ENCODE measurements around the gene SPEF1.

The SPEF1 gene

DNA sequence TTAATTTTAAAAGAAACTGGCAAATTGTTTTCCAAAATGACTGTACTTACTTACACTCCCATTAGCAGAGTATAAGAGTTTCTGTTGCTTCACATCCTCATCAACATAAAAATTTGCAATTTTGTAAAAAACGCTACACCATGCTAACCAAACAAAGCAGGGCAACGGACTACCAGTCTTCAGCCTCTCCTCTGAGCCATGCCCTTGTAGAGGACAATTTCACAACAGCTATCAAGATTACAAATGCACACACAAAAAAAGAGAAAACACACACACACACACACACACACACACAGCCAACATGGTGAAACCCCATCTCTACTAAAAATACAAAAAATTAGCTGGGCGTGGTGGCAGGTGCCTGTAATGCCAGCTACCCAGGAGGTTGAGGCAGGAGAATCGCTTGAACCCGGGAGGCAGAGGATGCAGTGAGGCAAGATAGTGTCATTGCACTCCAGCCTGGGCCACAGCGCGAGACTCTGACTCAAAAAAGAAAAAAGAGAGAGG lies 9.6 kb downstream of the SPEF1 start:
- no peak overlapping the region for H3K4me3 ChIP-seq
- DNase-seq (ENCODE audit: low spot score) = no peak
- TF ChIP-seq, protein P1, sequence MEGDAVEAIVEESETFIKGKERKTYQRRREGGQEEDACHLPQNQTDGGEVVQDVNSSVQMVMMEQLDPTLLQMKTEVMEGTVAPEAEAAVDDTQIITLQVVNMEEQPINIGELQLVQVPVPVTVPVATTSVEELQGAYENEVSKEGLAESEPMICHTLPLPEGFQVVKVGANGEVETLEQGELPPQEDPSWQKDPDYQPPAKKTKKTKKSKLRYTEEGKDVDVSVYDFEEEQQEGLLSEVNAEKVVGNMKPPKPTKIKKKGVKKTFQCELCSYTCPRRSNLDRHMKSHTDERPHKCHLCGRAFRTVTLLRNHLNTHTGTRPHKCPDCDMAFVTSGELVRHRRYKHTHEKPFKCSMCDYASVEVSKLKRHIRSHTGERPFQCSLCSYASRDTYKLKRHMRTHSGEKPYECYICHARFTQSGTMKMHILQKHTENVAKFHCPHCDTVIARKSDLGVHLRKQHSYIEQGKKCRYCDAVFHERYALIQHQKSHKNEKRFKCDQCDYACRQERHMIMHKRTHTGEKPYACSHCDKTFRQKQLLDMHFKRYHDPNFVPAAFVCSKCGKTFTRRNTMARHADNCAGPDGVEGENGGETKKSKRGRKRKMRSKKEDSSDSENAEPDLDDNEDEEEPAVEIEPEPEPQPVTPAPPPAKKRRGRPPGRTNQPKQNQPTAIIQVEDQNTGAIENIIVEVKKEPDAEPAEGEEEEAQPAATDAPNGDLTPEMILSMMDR (IDR thresholded peaks at IDR 0.05) = no peak
- H3K27ac ChIP-seq = no peak overlapping the region

- peak overlapping the region; percentile 80 to 96 for H3K27ac ChIP-seq
- no peak for DNase-seq (ENCODE audit: low spot score)
Observed at GRCh38 chr20:3768342-3769130, 12.7 kb downstream of the SPEF1 start.

DNA sequence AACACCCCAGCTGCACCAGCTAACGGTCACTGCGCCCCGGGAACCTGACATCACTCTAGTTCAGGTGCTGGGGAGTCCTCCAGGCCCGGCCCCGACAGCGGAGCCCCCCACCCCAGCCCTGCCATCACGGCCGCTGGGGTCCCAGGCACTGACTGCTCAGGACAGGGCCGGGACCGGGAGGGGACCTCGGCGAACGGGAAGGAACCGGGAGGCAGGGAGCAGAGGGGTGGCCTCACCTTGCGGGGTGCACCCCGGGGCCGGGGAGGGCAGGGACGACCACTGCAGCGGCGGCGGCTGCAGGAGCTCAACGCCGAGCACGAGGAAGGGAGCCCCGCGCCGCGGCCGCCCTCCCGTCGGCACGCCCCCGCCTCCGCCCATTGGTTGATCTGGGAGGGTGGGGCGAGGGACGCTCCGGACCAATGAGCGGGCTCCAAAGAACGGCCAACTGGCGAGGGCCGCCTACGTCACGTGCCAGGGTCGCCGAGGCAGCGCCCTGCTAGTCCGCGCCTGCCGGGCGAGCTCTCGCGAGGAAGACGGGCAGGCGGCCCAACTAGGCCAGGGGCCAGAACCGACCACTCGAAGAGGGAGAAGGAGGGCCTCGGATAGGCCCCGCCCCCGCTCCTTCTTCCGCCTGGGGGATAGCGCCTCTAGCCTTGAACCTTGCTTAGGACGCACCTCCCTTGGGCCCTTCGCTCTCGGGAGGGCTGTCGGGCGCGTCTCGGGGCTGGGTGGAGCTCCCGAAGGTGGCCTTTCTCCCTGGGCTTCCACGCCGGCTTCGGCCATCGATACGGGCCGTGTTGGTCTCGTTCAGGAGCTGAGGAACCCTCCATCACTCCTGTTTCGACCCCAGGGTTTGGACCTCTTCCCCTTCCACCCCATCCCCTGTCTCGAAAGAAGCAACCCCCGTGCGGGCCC lies 13.6 kb downstream of the SPEF1 start, which contains the start of gene ADISSP:
Gene ADISSP (minus strand): TSS at position 327 of the 915 bp plus-strand sequence. CDS start 7,653 bp downstream, outside the sequence.
- Histone ChIP-seq H3K4me3 (peak within 1 kb of the TSS; percentile 85), H3K27ac (peak within 1 kb of the TSS; percentile 80 to 96)
- TF ChIP-seq, protein P1 (IDR thresholded peaks at IDR 0.05) = no peak
- DNase-seq (ENCODE audit: low spot score) = peak; percentile 99

More at GRCh38 chr20:3768342-3769130, 12.7 kb downstream of the SPEF1 start:
- H3K4me3 ChIP-seq = peak overlapping the region; percentile 85
- TF ChIP-seq, protein P1 (IDR thresholded peaks at IDR 0.05) = no peak

DNA sequence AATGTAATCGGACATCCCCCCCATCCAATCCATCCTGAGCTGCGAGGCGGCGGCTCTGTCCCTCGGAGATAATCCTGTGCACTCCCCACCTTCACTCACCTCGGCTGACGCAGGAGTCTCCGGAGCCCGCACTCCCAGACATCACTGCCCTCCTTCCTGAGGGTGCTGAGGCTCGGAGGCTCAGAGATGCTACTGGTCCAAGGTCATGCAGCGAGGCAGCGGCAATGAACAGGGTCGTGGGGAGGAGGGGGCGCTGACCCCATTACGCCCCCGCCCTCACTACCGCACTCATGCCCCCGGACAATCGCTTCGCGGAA lies 14.2 kb downstream of the SPEF1 start:
- DNase-seq (ENCODE audit: low spot score) = no peak
- peak overlapping the region; percentile 85 for H3K4me3 ChIP-seq
- H3K27ac ChIP-seq = peak overlapping the region; percentile 34 to 96
- TF ChIP-seq, protein P1 (IDR thresholded peaks at IDR 0.05) = no peak

- Histone ChIP-seq H3K4me3 (peak overlapping the region; percentile 85), H3K27ac (peak overlapping the region in 1 of 2 donors; percentile 96)
- no peak for DNase-seq (ENCODE audit: low spot score)
- TF ChIP-seq, protein P1 (IDR thresholded peaks at IDR 0.05) = no peak
Observed at GRCh38 chr20:3766422-3767109, 14.7 kb downstream of the SPEF1 start.

DNA sequence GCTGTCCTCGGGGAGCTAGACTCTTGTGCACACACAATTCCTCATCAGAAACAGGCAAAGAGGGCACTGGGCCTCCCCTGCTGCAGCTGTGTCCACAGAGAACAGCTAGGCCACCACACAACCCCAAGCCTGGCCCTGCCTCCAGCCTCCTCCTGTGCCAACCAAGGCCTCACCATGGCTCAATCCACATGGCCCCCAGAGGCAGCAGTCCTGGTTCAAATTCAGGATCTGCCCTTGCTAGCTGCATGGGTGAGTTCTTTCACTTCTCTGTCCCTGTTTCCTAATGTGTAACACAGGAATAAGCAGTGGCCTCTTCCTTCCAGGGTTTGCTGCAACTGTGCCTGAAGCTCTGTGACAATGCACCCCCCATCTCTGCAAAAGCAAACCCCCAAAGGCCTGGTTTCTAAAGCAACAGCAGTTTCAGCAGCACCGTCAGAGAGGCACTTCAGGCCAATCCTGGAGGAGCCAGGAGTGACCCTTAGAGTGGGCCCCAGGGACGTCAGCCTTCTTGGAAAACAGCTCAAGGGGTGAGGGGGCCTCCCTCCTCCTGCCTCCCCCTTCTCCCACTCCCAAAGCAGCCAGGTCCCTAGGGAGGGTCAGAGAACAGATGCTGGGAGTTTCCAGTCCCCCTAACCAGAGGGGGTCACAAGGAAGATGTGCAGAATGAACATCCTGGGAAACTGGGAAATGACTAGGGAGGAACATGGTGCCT lies 15.9 kb downstream of the SPEF1 start:
- TF ChIP-seq, protein P1 (IDR thresholded peaks at IDR 0.05) = no peak
- Histone ChIP-seq H3K27ac (no peak overlapping the region), H3K4me3 (no peak overlapping the region)
- no peak for DNase-seq (ENCODE audit: low spot score)

Data from coronary artery (tissue), 2 donors.